DMS 273 treated with DMSO at 0.1 percent for 48 hours (cell line): ENCODE results near the gene GADD45GIP1.
"Not testable (repeated sequence)": the region's sequence is repeated elsewhere in the genome, so short reads cannot be mapped to it uniquely, and the experiment has no call there.

Experiments used
- DNase-seq: peaks from one replicate; lab custom pipeline; 2025; lab: John Stamatoyannopoulos, UW

The GADD45GIP1 gene

GRCh38 chr19:12939975-12940423, 17.0 kb downstream of the GADD45GIP1 start:
- DNase-seq: no peak

DNA sequence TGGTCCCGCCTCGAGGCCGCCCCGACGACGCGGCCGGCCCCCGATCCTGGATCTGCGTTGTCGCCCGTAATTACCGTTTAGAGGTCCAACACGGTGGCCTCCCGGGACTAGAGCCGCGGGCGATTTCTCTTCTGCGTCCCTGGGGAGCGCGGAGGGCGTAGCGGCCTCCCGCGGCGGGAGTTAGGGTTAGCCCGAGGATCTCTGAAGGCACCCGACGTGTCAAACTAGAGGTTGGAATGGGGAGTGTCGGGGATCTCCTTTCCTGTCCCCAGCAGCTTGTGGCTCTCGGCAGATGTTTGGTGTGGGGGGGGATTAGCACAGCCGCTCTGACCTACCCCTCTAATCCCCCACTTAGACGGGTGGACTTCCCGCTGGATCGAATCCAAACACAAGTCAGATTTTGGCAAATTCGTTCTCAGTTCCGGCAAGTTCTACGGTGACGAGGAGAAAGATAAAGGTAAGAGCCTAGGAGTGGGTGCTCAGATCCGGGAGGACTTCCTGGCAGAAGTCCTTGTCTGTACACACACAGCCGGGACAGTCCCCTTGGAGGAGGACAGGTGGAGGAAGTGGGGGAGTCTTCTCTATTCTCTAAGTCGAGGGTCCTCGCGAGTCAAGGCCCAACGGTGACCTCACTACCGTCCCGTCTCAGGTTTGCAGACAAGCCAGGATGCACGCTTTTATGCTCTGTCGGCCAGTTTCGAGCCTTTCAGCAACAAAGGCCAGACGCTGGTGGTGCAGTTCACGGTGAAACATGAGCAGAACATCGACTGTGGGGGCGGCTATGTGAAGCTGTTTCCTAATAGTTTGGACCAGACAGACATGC, 18.0 kb downstream of the GADD45GIP1 start:
- no peak for DNase-seq

- DNase-seq: peak; percentile 98
These were observed 18.9 kb downstream of the GADD45GIP1 start, which contains the start of gene CALR for GRCh38 chr19:12937927-12938778. Gene CALR (plus strand): TSS chr19:12938609. CDS start chr19:12938680, 71 bp downstream.

- DNase-seq: peak; percentile 83
These were observed 19.7 kb downstream of the GADD45GIP1 start for GRCh38 chr19:12937093-12937926.

DNA sequence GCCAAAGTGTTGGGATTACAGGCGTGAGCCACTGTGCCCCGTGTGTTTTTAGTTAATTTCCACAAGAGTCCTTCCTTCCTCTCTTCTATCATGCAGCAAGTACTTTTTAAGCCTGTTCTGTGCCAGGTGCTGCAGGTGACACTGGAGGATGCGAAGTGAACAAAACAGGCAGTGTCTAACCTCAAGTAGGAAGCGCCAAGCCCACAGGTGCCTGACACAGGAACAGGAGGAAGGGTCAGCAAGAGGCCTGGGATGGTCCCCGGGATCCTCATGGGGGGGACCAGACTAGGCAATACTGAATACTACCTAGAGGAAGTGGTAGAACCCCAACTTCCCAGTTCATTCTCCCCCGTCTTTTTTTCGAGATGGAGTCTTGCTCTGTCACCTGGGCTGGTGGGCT, 20.4 kb downstream of the GADD45GIP1 start:
- DNase-seq: no peak

DNA sequence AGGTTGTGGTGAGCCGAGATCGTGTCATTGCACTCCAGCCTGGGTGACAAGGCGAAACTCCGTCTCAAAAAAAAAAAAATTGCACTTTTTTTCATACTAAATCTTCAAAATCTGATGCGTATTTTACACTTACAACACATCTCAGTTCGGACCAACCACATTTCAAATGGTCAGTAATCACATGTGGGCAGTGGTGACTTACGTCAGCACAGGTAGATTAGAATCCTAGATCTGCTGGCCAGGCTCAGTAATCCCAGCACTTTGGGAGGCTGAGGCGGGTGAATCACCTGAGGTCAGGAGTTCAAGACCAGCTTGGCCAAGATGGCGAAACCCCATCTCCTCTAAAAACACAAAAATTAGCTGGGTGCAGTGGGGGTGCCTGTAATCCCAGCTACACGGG, 22.0 kb downstream of the GADD45GIP1 start:
- DNase-seq: no peak

DNA sequence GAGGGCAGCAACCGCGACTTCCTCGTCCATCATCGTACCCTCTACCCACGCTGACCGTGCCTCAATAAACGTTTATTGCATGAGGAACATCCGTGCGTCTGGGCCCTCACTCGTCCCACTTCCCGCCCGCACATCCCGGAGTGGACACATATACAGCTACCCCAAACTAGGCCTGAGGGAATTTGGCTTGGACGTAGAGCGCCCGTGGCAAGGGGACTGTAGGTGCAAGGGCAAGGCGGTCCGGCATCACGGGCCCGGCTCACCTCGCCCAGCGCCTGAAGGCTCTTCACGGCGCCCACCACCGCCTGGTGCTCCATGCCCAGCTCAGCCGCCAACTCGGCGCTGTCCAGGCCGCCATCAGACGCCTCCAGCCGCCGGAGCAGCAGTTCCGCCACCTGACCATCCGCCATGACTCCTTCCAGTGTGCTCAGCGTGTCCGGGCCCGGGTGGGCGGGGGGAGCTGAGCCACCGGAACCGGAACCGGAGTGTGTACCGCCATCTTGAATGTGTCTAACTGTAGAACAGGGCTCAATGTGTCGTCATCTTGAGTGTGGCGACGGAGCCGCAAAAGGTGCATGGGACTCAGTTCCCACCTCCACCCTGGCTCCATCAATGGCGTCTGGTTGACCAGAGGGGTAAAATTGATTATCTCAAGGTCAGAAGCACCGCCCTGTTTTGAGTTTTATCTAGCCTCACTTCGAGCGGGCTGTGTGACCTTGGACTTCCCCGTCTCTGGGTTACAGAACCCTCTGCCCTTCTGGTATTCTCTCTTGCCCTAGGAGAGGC, 23.5 kb downstream of the GADD45GIP1 start, which contains the start of gene FARSA:
Gene FARSA, minus strand, starts transcription at position 425 of the 786 bp plus-strand sequence. Its CDS starts 15 bp downstream, at position 410.
- DNase-seq: peak; percentile 79

DNA sequence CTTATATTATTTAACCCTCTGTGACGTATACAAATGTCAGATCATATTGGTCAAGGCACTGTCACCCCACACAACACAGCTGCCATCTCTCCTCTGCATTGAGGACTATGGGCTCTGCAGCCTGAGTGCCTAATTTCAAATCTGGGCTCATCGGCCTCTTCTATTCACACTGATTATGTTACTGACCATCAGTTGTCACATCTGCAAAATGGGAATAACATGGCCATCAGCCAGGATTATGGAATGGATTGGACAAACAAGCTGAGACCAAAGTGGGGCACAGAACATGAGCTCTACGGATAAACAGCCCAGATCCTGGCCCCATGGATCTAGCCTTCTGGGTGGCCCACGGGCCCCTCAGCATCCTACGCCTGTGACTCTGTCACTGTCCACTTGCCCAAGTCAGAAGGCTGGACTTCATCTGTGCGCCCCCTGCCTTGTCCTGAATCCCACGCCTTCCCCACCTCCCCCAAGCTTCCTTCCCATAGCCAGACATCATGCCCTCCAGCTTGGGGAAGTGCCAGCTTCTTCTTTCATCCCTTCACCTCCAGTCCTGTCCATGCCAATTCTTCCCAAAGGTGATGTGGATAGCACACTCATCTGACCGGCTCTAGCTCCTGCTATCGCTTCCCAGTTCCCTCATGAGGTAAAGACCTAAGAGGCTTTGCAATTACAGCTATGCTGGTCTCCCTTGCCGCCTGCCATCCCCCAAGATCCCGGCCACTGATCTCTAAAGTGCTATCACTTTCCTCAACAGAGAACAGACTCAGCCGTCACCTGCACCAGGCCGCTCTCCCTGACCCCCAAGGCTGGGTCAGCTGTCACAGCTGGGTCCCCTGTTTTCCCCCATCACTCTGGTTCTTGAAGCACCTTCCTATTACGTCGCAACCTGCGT, 24.4 kb downstream of the GADD45GIP1 start:
- no peak for DNase-seq

GRCh38 chr19:12930002-12930645, 26.9 kb downstream of the GADD45GIP1 start:
- DNase-seq: no peak

DNA sequence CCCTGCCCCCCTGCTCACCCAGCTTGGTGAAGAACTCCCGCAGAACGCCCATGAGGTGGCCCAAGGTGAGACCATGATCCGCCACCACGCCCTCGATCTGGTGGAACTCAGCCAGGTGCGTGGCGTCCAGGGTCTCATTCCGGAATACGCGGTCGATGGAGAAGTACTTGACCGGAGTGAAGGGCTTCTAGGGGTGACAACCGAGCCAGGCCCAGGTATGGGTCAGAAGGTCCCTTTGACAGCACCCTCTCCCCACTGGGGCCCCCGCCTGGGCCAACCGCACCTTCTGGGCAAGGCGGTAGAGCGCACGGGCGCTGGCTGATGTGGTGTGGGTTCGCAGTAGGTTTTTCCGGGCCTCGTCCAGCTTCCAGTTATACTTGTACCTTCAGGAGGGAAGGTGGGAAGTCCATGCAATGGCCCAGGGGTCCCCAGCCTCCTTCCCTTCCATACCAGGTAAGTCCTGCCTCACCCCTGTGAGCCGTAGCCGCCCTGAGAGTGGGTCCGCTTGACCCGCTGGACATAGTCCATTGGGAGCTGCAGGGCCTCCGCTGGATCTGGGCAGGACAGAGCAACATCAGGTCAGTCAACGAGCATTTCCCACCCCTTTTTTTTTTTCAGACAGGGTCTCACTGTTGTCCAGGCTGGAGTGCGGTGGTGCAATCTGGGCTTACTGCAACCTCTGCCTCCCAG, 32.3 kb downstream of the GADD45GIP1 start:
- no peak for DNase-seq

- no peak for DNase-seq
These were observed 34.1 kb downstream of the GADD45GIP1 start for GRCh38 chr19:12922959-12923358.

DNA sequence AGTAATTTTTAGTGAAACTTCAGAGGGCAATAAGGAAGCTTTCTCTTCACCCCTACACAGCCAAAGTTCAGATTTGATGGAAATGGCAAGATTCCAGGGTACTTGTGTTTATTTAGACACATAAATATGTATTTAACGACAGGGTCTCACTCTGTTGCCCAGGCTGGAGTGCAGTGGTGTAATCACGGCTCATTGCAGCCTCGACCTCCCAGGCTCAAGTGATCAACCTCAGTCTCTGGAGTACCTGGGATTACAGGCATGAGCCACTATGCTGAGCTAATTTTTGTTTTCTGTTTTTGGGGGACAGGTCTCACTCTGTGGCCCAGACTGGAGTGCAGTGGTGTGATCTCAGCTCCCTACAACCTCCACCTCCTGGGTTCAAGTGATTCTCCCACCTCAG, 36.0 kb downstream of the GADD45GIP1 start:
- no peak for DNase-seq

GRCh38 chr19:12918253-12918652, 38.8 kb downstream of the GADD45GIP1 start:
- DNase-seq: no peak

GRCh38 chr19:12915860-12916259, 41.2 kb downstream of the GADD45GIP1 start:
- not testable (repeated sequence) for DNase-seq

DNA sequence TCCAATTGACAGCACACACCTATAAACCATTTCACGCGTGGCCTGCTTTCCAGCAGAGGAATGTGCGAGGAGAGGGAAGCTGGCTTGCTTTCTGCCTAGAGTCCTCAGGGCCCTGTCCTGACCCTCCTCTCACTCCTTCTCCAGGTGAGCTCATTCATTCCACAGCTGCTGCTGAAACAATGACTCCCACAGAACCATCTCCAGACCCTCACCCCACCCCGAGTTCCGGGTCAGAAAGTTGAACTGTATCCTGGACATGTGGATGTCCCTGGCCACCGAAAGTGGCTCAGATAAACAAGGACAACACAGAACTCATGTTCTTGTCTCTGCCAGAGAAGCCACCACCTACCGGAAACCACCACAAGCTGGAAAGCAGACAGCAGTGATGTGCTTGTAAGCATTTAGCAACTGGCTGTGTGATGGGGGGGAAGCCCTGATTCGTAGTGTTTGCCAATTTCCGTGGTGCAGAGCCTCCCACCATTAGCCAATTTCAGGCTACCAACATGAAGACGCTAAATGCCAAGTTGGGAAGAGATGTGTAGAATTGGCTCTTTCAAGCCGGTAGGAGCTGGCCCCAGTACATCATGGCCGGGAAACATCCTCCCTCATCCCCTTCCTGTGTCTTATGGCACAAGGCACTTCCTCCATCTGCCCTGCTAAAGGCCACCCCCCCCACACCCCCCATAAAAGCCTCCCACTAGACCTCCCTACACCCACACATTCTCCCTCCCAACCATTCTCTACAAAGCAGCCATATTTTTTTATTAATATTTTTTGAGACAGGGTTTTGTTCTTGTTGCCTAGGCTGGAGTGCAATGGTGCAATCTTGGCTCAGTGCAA, 43.0 kb downstream of the GADD45GIP1 start:
- DNase-seq: no peak

- peak; percentile 97 for DNase-seq
These were observed 43.9 kb downstream of the GADD45GIP1 start for GRCh38 chr19:12913011-12913561.

DNA sequence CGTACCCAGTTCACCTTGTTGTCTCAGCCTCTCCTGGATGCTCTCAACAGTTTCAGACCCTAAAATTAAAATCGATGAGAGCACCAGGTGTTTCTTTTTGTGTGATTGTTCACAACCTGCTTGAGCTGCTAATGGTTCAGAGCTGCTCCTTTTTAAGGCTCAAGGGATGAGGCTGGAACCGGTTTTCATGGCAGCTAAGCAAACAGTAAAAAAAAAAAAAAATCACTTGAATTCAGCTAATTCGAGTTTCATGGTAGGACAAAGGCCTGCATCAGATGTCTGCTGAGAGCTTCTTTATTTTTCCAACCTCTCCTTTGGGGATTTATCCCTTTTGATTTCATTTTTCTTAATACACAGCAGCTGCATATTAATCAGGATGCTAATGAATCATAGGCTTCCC, 44.5 kb downstream of the GADD45GIP1 start:
- no peak for DNase-seq

GRCh38 chr19:12907166-12907565, 49.9 kb downstream of the GADD45GIP1 start:
- no peak for DNase-seq
